Mesendoderm (in vitro differentiated cells): Measurements from ENCODE around the gene ETF1.

Experiments
- DNase-seq: peaks from one replicate; pipeline ENCODE4 v3.0.0; 2013
- H2AK5ac ChIP-seq: 2 replicates; pipeline ENCODE4 v1.6.1; 2013; ENCODE audit warnings: low read length, inconsistent platforms
- H2BK120ac ChIP-seq: 2 replicates; pipeline ENCODE4 v1.6.1; 2013; ENCODE audit warnings: low read depth, mild to moderate bottlenecking, low read length, moderate library complexity, mixed read lengths
- H2BK15ac ChIP-seq: replicated peaks from 2 replicates; pipeline ENCODE4 v1.6.1; 2013; ENCODE audit warnings: low read depth, mild to moderate bottlenecking, moderate library complexity
- H2BK5ac ChIP-seq: 2 replicates; pipeline ENCODE4 v1.6.1; 2013; ENCODE audit warnings: low read length, inconsistent platforms
- H3K18ac ChIP-seq: 2 replicates; pipeline ENCODE4 v1.6.1; 2013; ENCODE audit warnings: mild to moderate bottlenecking, low read length, mixed read lengths
- H3K23ac ChIP-seq: one replicate; pipeline ENCODE4 v1.6.1; 2013; ENCODE audit warnings: low read length
- H3K27ac ChIP-seq: 2 replicates; pipeline ENCODE4 v1.5.1; 2013; ENCODE audit warnings: low read depth, mild to moderate bottlenecking, inconsistent platforms, low read length, moderate library complexity
- H3K27me3 ChIP-seq: 2 replicates; pipeline ENCODE4 v1.6.1; 2013; ENCODE audit warnings: low read length, control low read depth, mild to moderate bottlenecking, inconsistent platforms; ENCODE audit not compliant: insufficient read depth, poor library complexity
- H3K36me3 ChIP-seq: 2 replicates; pipeline ENCODE4 v1.6.1; 2013; ENCODE audit warnings: low read length, inconsistent platforms; ENCODE audit not compliant: control insufficient read depth, insufficient read depth
- H3K4ac ChIP-seq: one replicate; pipeline ENCODE4 v1.6.1; 2013; ENCODE audit warnings: low read depth, mild to moderate bottlenecking, low read length, moderate library complexity
- H3K4me1 ChIP-seq: 2 replicates; pipeline ENCODE4 v1.6.1; 2013; ENCODE audit warnings: low read depth, low read length, inconsistent platforms; ENCODE audit not compliant: control insufficient read depth
- H3K4me2 ChIP-seq: 2 replicates; pipeline ENCODE4 v1.6.1; 2013; ENCODE audit warnings: low read length
- H3K4me3 ChIP-seq: 2 replicates; pipeline ENCODE4 v1.5.1; 2013; ENCODE audit warnings: mild to moderate bottlenecking, low read length
- H3K56ac ChIP-seq: one replicate; pipeline ENCODE4 v1.6.1; 2013; ENCODE audit warnings: low read length
- H3K79me1 ChIP-seq: 2 replicates; pipeline ENCODE4 v1.6.1; 2013; ENCODE audit warnings: low read length, inconsistent platforms
- H3K79me2 ChIP-seq: 2 replicates; pipeline ENCODE4 v1.6.1; 2013; ENCODE audit warnings: mild to moderate bottlenecking, low read length; ENCODE audit not compliant: control insufficient read depth, insufficient read depth
- H3K9ac ChIP-seq: 2 replicates; pipeline ENCODE4 v1.6.1; 2013; ENCODE audit warnings: low read length, inconsistent platforms
- H4K5ac ChIP-seq: one replicate; pipeline ENCODE4 v1.6.1; 2013; ENCODE audit warnings: low read length
- H4K8ac ChIP-seq: one replicate; pipeline ENCODE4 v1.6.1; 2013; ENCODE audit warnings: low read depth, mild to moderate bottlenecking, control low read depth, low read length, moderate library complexity
- WGBS: extraction: QIAGEN DNeasy Blood & Tissue Kit; methylation state at CpG from one replicate; pipeline ENCODE4 v1.1.7; 2013; ENCODE audit warnings: low lambda C conversion rate, missing lambda C conversion rate; ENCODE audit not compliant: insufficient coverage; ENCODE audit errors: extremely low coverage; 5-methylcytosine and 5-hydroxymethylcytosine counted together

Gene ETF1

DNA sequence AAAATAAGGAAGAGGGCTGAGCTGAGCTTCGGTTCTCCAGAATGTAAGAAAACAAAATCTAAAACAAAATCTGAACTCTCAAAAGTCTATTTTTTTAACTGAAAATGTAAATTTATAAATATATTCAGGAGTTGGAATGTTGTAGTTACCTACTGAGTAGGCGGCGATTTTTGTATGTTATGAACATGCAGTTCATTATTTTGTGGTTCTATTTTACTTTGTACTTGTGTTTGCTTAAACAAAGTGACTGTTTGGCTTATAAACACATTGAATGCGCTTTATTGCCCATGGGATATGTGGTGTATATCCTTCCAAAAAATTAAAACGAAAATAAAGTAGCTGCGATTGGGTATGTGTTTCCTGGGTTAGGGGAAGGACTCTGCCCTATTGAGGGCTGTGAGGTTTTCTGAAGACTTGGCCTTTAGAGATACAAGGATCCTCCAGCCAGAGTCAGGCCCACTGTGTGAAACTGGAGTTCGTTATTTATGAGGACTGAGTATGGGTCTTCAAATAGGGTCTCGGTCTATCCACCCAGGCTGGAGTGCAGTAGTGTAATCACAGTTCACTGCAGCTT, 74.0 kb downstream of the ETF1 start:
- DNase-seq = peak; percentile 51
- Histone ChIP-seq H3K27ac (no peak overlapping the region), H3K4me1 (no peaks in the 10 kb centered on the region)

DNA sequence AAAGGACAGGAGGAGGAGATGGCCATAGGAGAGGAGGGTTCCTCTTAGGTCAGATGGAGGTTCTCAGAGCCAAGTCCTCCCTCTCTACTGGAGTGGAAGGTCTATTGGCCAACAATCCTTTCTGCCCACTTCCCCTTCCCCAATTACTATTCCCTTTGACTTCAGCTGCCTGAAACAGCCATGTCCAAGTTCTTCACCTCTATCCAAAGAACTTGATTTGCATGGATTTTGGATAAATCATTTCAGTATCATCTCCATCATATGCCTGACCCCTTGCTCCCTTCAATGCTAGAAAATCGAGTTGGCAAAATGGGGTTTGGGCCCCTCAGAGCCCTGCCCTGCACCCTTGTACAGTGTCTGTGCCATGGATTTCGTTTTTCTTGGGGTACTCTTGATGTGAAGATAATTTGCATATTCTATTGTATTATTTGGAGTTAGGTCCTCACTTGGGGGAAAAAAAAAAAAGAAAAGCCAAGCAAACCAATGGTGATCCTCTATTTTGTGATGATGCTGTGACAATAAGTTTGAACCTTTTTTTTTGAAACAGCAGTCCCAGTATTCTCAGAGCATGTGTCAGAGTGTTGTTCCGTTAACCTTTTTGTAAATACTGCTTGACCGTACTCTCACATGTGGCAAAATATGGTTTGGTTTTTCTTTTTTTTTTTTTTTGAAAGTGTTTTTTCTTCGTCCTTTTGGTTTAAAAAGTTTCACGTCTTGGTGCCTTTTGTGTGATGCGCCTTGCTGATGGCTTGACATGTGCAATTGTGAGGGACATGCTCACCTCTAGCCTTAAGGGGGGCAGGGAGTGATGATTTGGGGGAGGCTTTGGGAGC, 74.7 kb downstream of the ETF1 start:
- H4K5ac ChIP-seq = no peak overlapping the region
- H3K9ac ChIP-seq = no peak overlapping the region
- no peak overlapping the region for H3K4me2 ChIP-seq
- no peak overlapping the region for H3K4me3 ChIP-seq
- H3K18ac ChIP-seq = no peak overlapping the region
- no peak overlapping the region for H2AK5ac ChIP-seq
- H3K27ac ChIP-seq = no peak overlapping the region
- no peaks in the 10 kb centered on the region for H3K79me1 ChIP-seq
- H2BK5ac ChIP-seq = no peak overlapping the region
- H3K56ac ChIP-seq = no peak overlapping the region
- H3K4me1 ChIP-seq = no peaks in the 10 kb centered on the region
- H4K8ac ChIP-seq = no peak overlapping the region
- H2BK120ac ChIP-seq = no peak overlapping the region
- H2BK15ac ChIP-seq = no peak overlapping the region
- H3K27me3 ChIP-seq = peaks cover 3% of the 10 kb centered on the region
- H3K79me2 ChIP-seq = no peaks in the 10 kb centered on the region
- no peaks in the 10 kb centered on the region for H3K36me3 ChIP-seq
- H3K4ac ChIP-seq = no peak overlapping the region
- no peak overlapping the region for H3K23ac ChIP-seq
- WGBS = no CpG with 5 or more reads among the region's 7 CpGs
- DNase-seq = no peak

More for the DNA sequence above, 74.0 kb downstream of the ETF1 start:
- Histone ChIP-seq H2BK5ac (no peak overlapping the region), H3K27me3 (peaks cover 3% of the 10 kb centered on the region), H2AK5ac (no peak overlapping the region), H2BK120ac (no peak overlapping the region), H3K4me3 (no peak overlapping the region), H3K79me1 (no peaks in the 10 kb centered on the region), H3K23ac (no peak overlapping the region), H3K79me2 (no peaks in the 10 kb centered on the region), H3K4me2 (no peak overlapping the region), H4K8ac (no peak overlapping the region), H3K56ac (no peak overlapping the region), H4K5ac (no peak overlapping the region), H3K18ac (no peak overlapping the region), H3K36me3 (no peaks in the 10 kb centered on the region), H2BK15ac (no peak overlapping the region), H3K9ac (no peak overlapping the region), H3K4ac (no peak overlapping the region)
- no CpG with 5 or more reads among the region's 8 CpGs for WGBS

DNA sequence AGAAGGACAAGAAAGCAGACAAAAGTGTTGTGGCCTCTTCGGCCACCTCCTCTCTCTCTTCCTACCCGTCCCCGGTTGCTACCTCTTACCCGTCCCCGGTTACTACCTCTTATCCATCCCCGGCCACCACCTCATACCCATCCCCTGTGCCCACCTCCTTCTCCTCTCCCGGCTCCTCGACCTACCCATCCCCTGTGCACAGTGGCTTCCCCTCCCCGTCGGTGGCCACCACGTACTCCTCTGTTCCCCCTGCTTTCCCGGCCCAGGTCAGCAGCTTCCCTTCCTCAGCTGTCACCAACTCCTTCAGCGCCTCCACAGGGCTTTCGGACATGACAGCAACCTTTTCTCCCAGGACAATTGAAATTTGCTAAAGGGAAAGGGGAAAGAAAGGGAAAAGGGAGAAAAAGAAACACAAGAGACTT, 75.3 kb downstream of the ETF1 start:
- H2BK5ac ChIP-seq = no peak overlapping the region
- no peaks in the 10 kb centered on the region for H3K79me1 ChIP-seq
- no peak overlapping the region for H3K18ac ChIP-seq
- H3K4me1 ChIP-seq = no peaks in the 10 kb centered on the region
- no CpG with 5 or more reads among the region's 14 CpGs for WGBS
- H3K27me3 ChIP-seq = peaks cover 3% of the 10 kb centered on the region
- no peak overlapping the region for H2BK15ac ChIP-seq
- H3K79me2 ChIP-seq = no peaks in the 10 kb centered on the region
- DNase-seq = peak; percentile 39
- no peak overlapping the region for H4K5ac ChIP-seq
- H2BK120ac ChIP-seq = no peak overlapping the region
- H4K8ac ChIP-seq = no peak overlapping the region
- no peak overlapping the region for H3K27ac ChIP-seq
- no peak overlapping the region for H3K23ac ChIP-seq
- H3K4me3 ChIP-seq = no peak overlapping the region
- H3K9ac ChIP-seq = no peak overlapping the region
- no peak overlapping the region for H2AK5ac ChIP-seq
- no peak overlapping the region for H3K56ac ChIP-seq
- no peaks in the 10 kb centered on the region for H3K36me3 ChIP-seq
- no peak overlapping the region for H3K4ac ChIP-seq
- no peak overlapping the region for H3K4me2 ChIP-seq

DNA sequence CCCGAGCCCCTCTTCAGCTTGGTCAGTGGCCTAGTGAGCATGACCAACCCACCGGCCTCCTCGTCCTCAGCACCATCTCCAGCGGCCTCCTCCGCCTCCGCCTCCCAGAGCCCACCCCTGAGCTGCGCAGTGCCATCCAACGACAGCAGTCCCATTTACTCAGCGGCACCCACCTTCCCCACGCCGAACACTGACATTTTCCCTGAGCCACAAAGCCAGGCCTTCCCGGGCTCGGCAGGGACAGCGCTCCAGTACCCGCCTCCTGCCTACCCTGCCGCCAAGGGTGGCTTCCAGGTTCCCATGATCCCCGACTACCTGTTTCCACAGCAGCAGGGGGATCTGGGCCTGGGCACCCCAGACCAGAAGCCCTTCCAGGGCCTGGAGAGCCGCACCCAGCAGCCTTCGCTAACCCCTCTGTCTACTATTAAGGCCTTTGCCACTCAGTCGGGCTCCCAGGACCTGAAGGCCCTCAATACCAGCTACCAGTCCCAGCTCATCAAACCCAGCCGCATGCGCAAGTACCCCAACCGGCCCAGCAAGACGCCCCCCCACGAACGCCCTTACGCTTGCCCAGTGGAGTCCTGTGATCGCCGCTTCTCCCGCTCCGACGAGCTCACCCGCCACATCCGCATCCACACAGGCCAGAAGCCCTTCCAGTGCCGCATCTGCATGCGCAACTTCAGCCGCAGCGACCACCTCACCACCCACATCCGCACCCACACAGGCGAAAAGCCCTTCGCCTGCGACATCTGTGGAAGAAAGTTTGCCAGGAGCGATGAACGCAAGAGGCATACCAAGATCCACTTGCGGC, 75.9 kb downstream of the ETF1 start:
- Histone ChIP-seq H3K4me2 (no peak overlapping the region), H4K8ac (no peak overlapping the region), H2BK120ac (no peak overlapping the region), H3K27ac (no peak overlapping the region), H3K56ac (no peak overlapping the region), H3K4ac (no peak overlapping the region), H3K27me3 (peaks cover 3% of the 10 kb centered on the region), H3K4me1 (no peaks in the 10 kb centered on the region), H2AK5ac (no peak overlapping the region), H2BK5ac (no peak overlapping the region), H2BK15ac (no peak overlapping the region), H4K5ac (no peak overlapping the region), H3K36me3 (no peaks in the 10 kb centered on the region), H3K9ac (no peak overlapping the region), H3K79me2 (no peaks in the 10 kb centered on the region), H3K23ac (peak overlapping the region; percentile 20), H3K79me1 (no peaks in the 10 kb centered on the region), H3K18ac (no peak overlapping the region), H3K4me3 (no peak overlapping the region)
- WGBS = no CpG with 5 or more reads among the region's 45 CpGs
- DNase-seq = no peak

DNA sequence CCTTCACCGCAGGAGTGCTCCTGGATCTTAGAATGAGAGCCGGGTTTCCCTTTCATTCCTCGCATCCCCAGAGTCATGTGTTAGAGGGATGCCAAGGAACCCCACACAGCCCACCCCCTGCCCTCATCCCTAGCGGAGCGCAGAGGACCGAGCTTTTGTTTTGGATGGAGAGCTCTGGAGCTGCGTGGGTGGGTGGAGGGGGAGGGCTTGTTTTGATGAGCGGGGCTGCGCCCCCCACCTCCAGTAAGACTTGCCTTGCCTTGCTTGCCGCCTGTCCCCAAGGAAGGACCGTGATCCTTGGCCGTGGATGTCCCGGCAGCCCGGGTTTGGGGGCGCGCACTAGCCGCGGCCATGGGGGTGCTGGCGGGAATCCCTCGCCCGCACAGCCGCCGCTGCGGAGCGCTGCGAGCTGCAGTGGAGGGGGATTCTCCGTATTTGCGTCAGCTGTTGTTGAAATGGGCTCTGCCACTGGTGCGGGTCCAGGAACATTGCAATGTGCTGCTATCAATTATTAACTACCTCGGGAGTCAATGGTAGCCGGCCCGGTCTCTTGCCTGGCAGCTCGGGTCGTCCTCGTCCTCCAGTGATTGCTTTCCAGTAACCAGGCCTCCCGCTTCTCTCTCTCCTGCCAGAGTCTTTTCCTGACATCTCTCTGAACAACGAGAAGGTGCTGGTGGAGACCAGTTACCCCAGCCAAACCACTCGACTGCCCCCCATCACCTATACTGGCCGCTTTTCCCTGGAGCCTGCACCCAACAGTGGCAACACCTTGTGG, 76.7 kb downstream of the ETF1 start:
- no peak overlapping the region for H2AK5ac ChIP-seq
- H3K36me3 ChIP-seq = no peaks in the 10 kb centered on the region
- no peak overlapping the region for H2BK120ac ChIP-seq
- no peaks in the 10 kb centered on the region for H3K4me1 ChIP-seq
- H3K79me1 ChIP-seq = no peaks in the 10 kb centered on the region
- WGBS = no CpG with 5 or more reads among the region's 39 CpGs
- no peak overlapping the region for H3K18ac ChIP-seq
- H3K27ac ChIP-seq = no peak overlapping the region
- H3K23ac ChIP-seq = peak overlapping the region; percentile 20
- no peak overlapping the region for H4K8ac ChIP-seq
- H2BK15ac ChIP-seq = no peak overlapping the region
- H3K4me2 ChIP-seq = peak overlapping the region; percentile 83
- no peak overlapping the region for H3K56ac ChIP-seq
- H3K27me3 ChIP-seq = peaks cover 3% of the 10 kb centered on the region
- no peak overlapping the region for H4K5ac ChIP-seq
- no peak for DNase-seq
- no peak overlapping the region for H2BK5ac ChIP-seq
- H3K4me3 ChIP-seq = no peak overlapping the region
- H3K4ac ChIP-seq = no peak overlapping the region
- no peaks in the 10 kb centered on the region for H3K79me2 ChIP-seq
- peak overlapping the region; percentile 53 for H3K9ac ChIP-seq
